ENCODE results near the gene S1PR5. TPM values are rescaled to one million over a fixed set of nuclear protein-coding genes. Genes with fewer than 3 reads are reported as not detected.

S1PR5 gene
- total and polyA plus RNA-seq, 2 experiments from 2014 or later: 4.6 to 8.0 TPM

- Histone ChIP-seq H3K27ac (ENCODE audit: low read depth) (no peak overlapping the region), H3K9me2 (ENCODE audit: insufficient read depth) (no peaks in the 10 kb centered on the region), H3K27me3 (ENCODE audit: insufficient read depth) (0 out of 2 replicates have a peak, but pooled peaks cover 4% of the 10 kb centered on the region), H3K36me3 (ENCODE audit: insufficient read depth) (no peaks in the 10 kb centered on the region), H3F3A (replicated peaks; ENCODE audit: low read depth) (no peaks in the 10 kb centered on the region), H3K4me3 (no peak overlapping the region), H3K4me1 (ENCODE audit: insufficient read depth) (peaks cover 19% of the 10 kb centered on the region), H3K4me2 (no peak overlapping the region), H2AFZ (no peak overlapping the region), H3K79me2 (replicated peaks; ENCODE audit: insufficient read depth) (no peaks in the 10 kb centered on the region), H4K20me1 (replicated peaks; ENCODE audit: insufficient read depth) (no peaks in the 10 kb centered on the region)
- ATAC-seq: no peak
- Mint-ChIP-seq H3K4me3 (no peak overlapping the region), H3K27me3 (ENCODE audit: insufficient read depth, low read depth, poor library complexity) (peaks cover 13% of the 10 kb centered on the region), H3K27ac (no peak overlapping the region), H3K4me1 (peaks cover 23% of the 10 kb centered on the region), H3K36me3 (ENCODE audit: low read depth) (no peaks in the 10 kb centered on the region; the same call in 1 of the 3 replicates), H3K9me3 (no peaks in the 10 kb centered on the region)
- no peak for TF ChIP-seq ZNF462 (CRISPR knock-in tag; IDR thresholded peaks at IDR 0.05)
- no peak for DNase-seq (ENCODE audit: low spot score)
Observed at GRCh38 chr19:10464456-10464855, 52.8 kb downstream of the S1PR5 start.

MicroRNA genes within 50 kb of the gene (microRNA counts, 767-probe panel; counts per million panel counts)
- not detected for microRNA hsa-miR-1238

Small RNA genes lying within 50 kb of the gene (microRNA-seq; reads per million reads assigned to microRNA genes)
- gene MIR1238: not detected

Small RNA genes lying within 50 kb of the gene (small RNA-seq; reads per million reads assigned to genes)
- not detected for gene MIR1238 (ENCODE audit: low replicate concordance)
- not detected for gene RNU7-140P (ENCODE audit: low replicate concordance)

Other genes starting within 250 kb of the S1PR5 start
- gene ICAM1, start 246.3 kb downstream of the S1PR5 start, total RNA-seq (2014; rRNA removed; shearing (Covaris generic)): 3.5 and 3.6 TPM in 2 replicates
- gene ICAM1, start 246.3 kb downstream of the S1PR5 start, polyA plus RNA-seq (2016; fragmentation: Nextera tagmentation; extraction: Ambion mirVana): 1.0 and 1.6 TPM in 2 replicates
- gene ICAM4, start 230.5 kb downstream of the S1PR5 start, total RNA-seq (2014; rRNA removed; shearing (Covaris generic)): 1.0 and 3.8 TPM in 2 replicates
- gene ICAM4, start 230.5 kb downstream of the S1PR5 start, polyA plus RNA-seq (2016; fragmentation: Nextera tagmentation; extraction: Ambion mirVana): 0.81 and 0.96 TPM in 2 replicates
- 2.7 and 4.6 TPM in 2 replicates for gene ICAM5, start 227.5 kb downstream of the S1PR5 start, total RNA-seq (2014; rRNA removed; shearing (Covaris generic))
- gene ICAM5, start 227.5 kb downstream of the S1PR5 start, polyA plus RNA-seq (2016; fragmentation: Nextera tagmentation; extraction: Ambion mirVana): 0.47 and 0.78 TPM in 2 replicates
- gene ZGLP1, start 207.6 kb downstream of the S1PR5 start, total RNA-seq (2014; rRNA removed; shearing (Covaris generic)): 1.5 and 4.7 TPM in 2 replicates
- 5.3 and 5.9 TPM in 2 replicates for gene ZGLP1, start 207.6 kb downstream of the S1PR5 start, polyA plus RNA-seq (2016; fragmentation: Nextera tagmentation; extraction: Ambion mirVana)
- gene FDX2, start 201.4 kb downstream of the S1PR5 start, total RNA-seq (2014; rRNA removed; shearing (Covaris generic)): 27.3 and 28.7 TPM in 2 replicates
- 29.7 and 35.0 TPM in 2 replicates for gene FDX2, start 201.4 kb downstream of the S1PR5 start, polyA plus RNA-seq (2016; fragmentation: Nextera tagmentation; extraction: Ambion mirVana)
- gene RAVER1, start 183.9 kb downstream of the S1PR5 start, total RNA-seq (2014; rRNA removed; shearing (Covaris generic)): 88.3 and 96.7 TPM in 2 replicates
- gene RAVER1, start 183.9 kb downstream of the S1PR5 start, polyA plus RNA-seq (2016; fragmentation: Nextera tagmentation; extraction: Ambion mirVana): 23.6 and 25.5 TPM in 2 replicates
- gene ICAM3, start 177.8 kb downstream of the S1PR5 start, total RNA-seq (2014; rRNA removed; shearing (Covaris generic)): 9.6 TPM in 2 replicates
- gene ICAM3, start 177.8 kb downstream of the S1PR5 start, polyA plus RNA-seq (2016; fragmentation: Nextera tagmentation; extraction: Ambion mirVana): 14.7 and 19.2 TPM in 2 replicates
- 22.2 and 29.1 TPM in 2 replicates for gene TYK2, start 136.9 kb downstream of the S1PR5 start, total RNA-seq (2014; rRNA removed; shearing (Covaris generic))
- 30.7 and 35.9 TPM in 2 replicates for gene TYK2, start 136.9 kb downstream of the S1PR5 start, polyA plus RNA-seq (2016; fragmentation: Nextera tagmentation; extraction: Ambion mirVana)
- gene CDC37, start 113.9 kb downstream of the S1PR5 start, total RNA-seq (2014; rRNA removed; shearing (Covaris generic)): 163 and 183 TPM in 2 replicates
- gene CDC37, start 113.9 kb downstream of the S1PR5 start, polyA plus RNA-seq (2016; fragmentation: Nextera tagmentation; extraction: Ambion mirVana): 270 and 280 TPM in 2 replicates
- 5.2 and 5.4 TPM in 2 replicates for gene PDE4A, start 96.9 kb downstream of the S1PR5 start, total RNA-seq (2014; rRNA removed; shearing (Covaris generic))
- 5.2 and 5.4 TPM in 2 replicates for gene PDE4A, start 96.9 kb downstream of the S1PR5 start, polyA plus RNA-seq (2016; fragmentation: Nextera tagmentation; extraction: Ambion mirVana)
- gene KEAP1, start 14.1 kb downstream of the S1PR5 start, total RNA-seq (2014; rRNA removed; shearing (Covaris generic)): 71.5 and 77.5 TPM in 2 replicates
- gene KEAP1, start 14.1 kb downstream of the S1PR5 start, polyA plus RNA-seq (2016; fragmentation: Nextera tagmentation; extraction: Ambion mirVana): 46.5 and 57.8 TPM in 2 replicates
- 53.2 and 55.5 TPM in 2 replicates for gene ATG4D, start 26.5 kb upstream of the S1PR5 start, total RNA-seq (2014; rRNA removed; shearing (Covaris generic))
- gene ATG4D, start 26.5 kb upstream of the S1PR5 start, polyA plus RNA-seq (2016; fragmentation: Nextera tagmentation; extraction: Ambion mirVana): 15.1 and 19.1 TPM in 2 replicates
- 23.8 and 25.0 TPM in 2 replicates for gene KRI1, start 48.6 kb upstream of the S1PR5 start, total RNA-seq (2014; rRNA removed; shearing (Covaris generic))
- gene KRI1, start 48.6 kb upstream of the S1PR5 start, polyA plus RNA-seq (2016; fragmentation: Nextera tagmentation; extraction: Ambion mirVana): 43.2 and 48.8 TPM in 2 replicates
- gene CDKN2D, start 51.5 kb upstream of the S1PR5 start, total RNA-seq (2014; rRNA removed; shearing (Covaris generic)): 1.4 and 3.2 TPM in 2 replicates
- gene CDKN2D, start 51.5 kb upstream of the S1PR5 start, polyA plus RNA-seq (2016; fragmentation: Nextera tagmentation; extraction: Ambion mirVana): 4.0 and 5.8 TPM in 2 replicates
- 158 and 165 TPM in 2 replicates for gene AP1M2, start 69.9 kb upstream of the S1PR5 start, total RNA-seq (2014; rRNA removed; shearing (Covaris generic))
- gene AP1M2, start 69.9 kb upstream of the S1PR5 start, polyA plus RNA-seq (2016; fragmentation: Nextera tagmentation; extraction: Ambion mirVana): 128 and 141 TPM in 2 replicates
- 62.2 and 65.0 TPM in 2 replicates for gene SLC44A2, start 108.1 kb upstream of the S1PR5 start, total RNA-seq (2014; rRNA removed; shearing (Covaris generic))
- 41.2 and 43.2 TPM in 2 replicates for gene SLC44A2, start 108.1 kb upstream of the S1PR5 start, polyA plus RNA-seq (2016; fragmentation: Nextera tagmentation; extraction: Ambion mirVana)
- gene ILF3, start 136.9 kb upstream of the S1PR5 start, total RNA-seq (2014; rRNA removed; shearing (Covaris generic)): 544 and 573 TPM in 2 replicates
- gene ILF3, start 136.9 kb upstream of the S1PR5 start, polyA plus RNA-seq (2016; fragmentation: Nextera tagmentation; extraction: Ambion mirVana): 616 and 625 TPM in 2 replicates
- gene QTRT1, start 184.0 kb upstream of the S1PR5 start, total RNA-seq (2014; rRNA removed; shearing (Covaris generic)): 54.5 and 61.2 TPM in 2 replicates
- 77.4 and 83.5 TPM in 2 replicates for gene QTRT1, start 184.0 kb upstream of the S1PR5 start, polyA plus RNA-seq (2016; fragmentation: Nextera tagmentation; extraction: Ambion mirVana)
- 107 and 138 TPM in 2 replicates for gene DNM2, start 200.6 kb upstream of the S1PR5 start, total RNA-seq (2014; rRNA removed; shearing (Covaris generic))
- 40.0 and 40.7 TPM in 2 replicates for gene DNM2, start 200.6 kb upstream of the S1PR5 start, polyA plus RNA-seq (2016; fragmentation: Nextera tagmentation; extraction: Ambion mirVana)